Lung (tissue), 12 donors: ENCODE measurements around the gene ATP6AP2. TPM values are rescaled to one million over a fixed set of nuclear protein-coding genes. Genes with fewer than 3 reads are reported as not detected.

Experiments used
- ATAC-seq: fragments of 200-7000 bp; cut with Tn5 transposase; one replicate; pipeline ENCODE4 v1.9.1; 2020; ENCODE audit warnings: moderate number of reproducible peaks; ENCODE audit not compliant: insufficient read depth, low FRiP score
- DNase-seq, 3 donors: peaks; one replicate each; pipeline ENCODE4 v3.0.0-alpha.2; 2013 to 2017
- H3K27ac ChIP-seq, 2 donors: one replicate each; pipeline ENCODE4 v1.5.1; 2013; ENCODE audit warnings: mild to moderate bottlenecking in 2 of 2, moderate library complexity in 2 of 2, control low read depth in 1 of 2, inconsistent platforms in 1 of 2, low read depth in 1 of 2, low read length in 1 of 2
- H3K27me3 ChIP-seq, 3 donors: one replicate each; pipeline ENCODE4 v1.5.1; 2013; ENCODE audit warnings: low read length in 2 of 3; ENCODE audit not compliant: control insufficient read depth in 3 of 3, insufficient read depth in 3 of 3
- H3K36me3 ChIP-seq, 4 donors: one replicate each; pipeline ENCODE4 v1.5.1; 2013; ENCODE audit warnings: low read length in 4 of 4, mild to moderate bottlenecking in 1 of 4, moderate library complexity in 1 of 4; ENCODE audit not compliant: control insufficient read depth in 4 of 4, insufficient read depth in 4 of 4
- H3K4me1 ChIP-seq, 5 donors: one replicate each; pipeline ENCODE4 v1.5.1; 2013; ENCODE audit warnings: low read length in 5 of 5, mild to moderate bottlenecking in 2 of 5, moderate library complexity in 1 of 5; ENCODE audit not compliant: control insufficient read depth in 5 of 5, insufficient read depth in 5 of 5
- H3K4me3 ChIP-seq: one replicate; pipeline ENCODE4 v1.5.1; 2013; ENCODE audit warnings: mild to moderate bottlenecking, control low read depth, moderate library complexity
- H3K9ac ChIP-seq, 2 donors: one replicate each; pipeline ENCODE4 v1.5.1; 2013; ENCODE audit warnings: low read length in 2 of 2, control low read depth in 1 of 2; ENCODE audit not compliant: insufficient read depth in 1 of 2
- H3K9me3 ChIP-seq, 4 donors: one replicate each; pipeline ENCODE4 v1.5.1; 2013; ENCODE audit warnings: low read length in 3 of 4, mild to moderate bottlenecking in 1 of 4, moderate library complexity in 1 of 4; ENCODE audit not compliant: control insufficient read depth in 4 of 4, insufficient read depth in 3 of 4
- CTCF ChIP-seq: IDR thresholded peaks from 2 replicates; pipeline ENCODE4 v1.5.1; 2012; ENCODE audit warnings: mild to moderate bottlenecking; ENCODE audit errors: control extremely low read depth, extremely low read depth
- WGBS, 2 donors: extraction: QIAGEN DNeasy Blood & Tissue Kit; methylation state at CpG; one replicate each; pipeline ENCODE4 v1.1.7; 2013; 5-methylcytosine and 5-hydroxymethylcytosine counted together
- polyA plus RNA-seq, 2 donors: library from polyadenylated mRNA; stranded (reverse); fragments of 200-250 nt; gene quantifications; one replicate each; pipeline ENCODE4 v1.2.1, GENCODE V29; 2013
- total RNA-seq, 2 donors: library from RNA; depleted of rRNA in 1 of 2; stranded (reverse); fragments of >200 nt in 1 of 2; gene quantifications; one replicate each; pipeline ENCODE4 v1.2.1, GENCODE V29; 2014 to 2021
- donor health status: control.
- donor health status: control.
- donor health status: Bipolar disorder and iron deficiency.
- donor health status: healthy.
- donor health status: DM: yes; HTN: yes; CAD: no.

Gene ATP6AP2
- total and polyA plus RNA-seq, 4 donors = 65.9 to 113 (median 106) TPM

DNA sequence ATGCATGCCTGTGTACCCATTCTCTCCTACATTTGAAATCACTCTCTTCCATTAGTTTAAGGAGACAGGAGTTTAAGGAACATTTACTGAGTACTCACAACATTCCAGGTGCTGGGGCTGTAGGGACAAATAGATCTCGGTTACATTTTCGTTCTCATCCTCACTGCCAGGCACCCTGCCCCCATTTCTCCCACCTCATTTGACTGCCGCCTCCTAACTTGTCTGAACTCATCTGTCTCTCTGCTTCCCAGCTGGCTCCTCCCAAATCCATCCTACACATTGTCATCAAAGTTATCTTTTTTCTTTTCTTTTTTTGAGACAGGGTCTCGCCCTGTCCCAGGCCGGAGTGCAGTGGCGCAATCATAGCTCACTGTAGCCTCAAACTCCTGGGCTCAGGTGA is 22.7 kb downstream of the ATP6AP2 start:
- DNase-seq = no peak
- Histone ChIP-seq H3K9me3 (no peaks in the 10 kb centered on the region), H3K36me3 (peaks cover 0 to 8% (median 4%) of the 10 kb centered on the region in 4 donors), H3K4me3 (no peak overlapping the region), H3K4me1 (no peaks in the 10 kb centered on the region), H3K27ac (no peak overlapping the region), H3K27me3 (peaks cover 0 to 43% (median 19%) of the 10 kb centered on the region in 3 donors), H3K9ac (no peak overlapping the region)
- TF ChIP-seq CTCF = no peak
- 90 to 97% methylated on average over 6 of the region's 6 CpGs for WGBS, 2 donors
- no peak for ATAC-seq

DNA sequence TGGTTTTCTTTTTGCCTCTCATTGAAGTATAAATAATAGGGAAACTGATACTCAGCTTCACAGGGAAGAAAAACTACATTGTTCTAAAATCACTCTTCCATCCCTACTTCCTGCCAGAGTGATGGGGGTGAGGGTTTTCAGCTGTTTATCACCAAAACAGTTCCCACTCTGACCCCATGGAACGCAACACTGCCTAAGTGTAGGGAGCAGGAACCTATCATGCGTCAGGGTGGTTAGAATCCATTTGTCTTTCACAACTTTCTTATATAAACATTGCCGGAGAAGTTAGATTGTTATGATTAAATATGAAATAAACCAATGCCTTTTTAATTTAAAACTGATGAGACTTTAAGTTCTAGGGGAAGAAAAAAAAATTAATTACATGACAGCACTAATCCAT is 26.6 kb downstream of the ATP6AP2 start:
- Histone ChIP-seq H3K27ac (no peak overlapping the region), H3K9me3 (no peaks in the 10 kb centered on the region), H3K27me3 (peaks cover 0 to 23% (median 10%) of the 10 kb centered on the region in 3 donors), H3K36me3 (no peaks in the 10 kb centered on the region), H3K4me1 (no peaks in the 10 kb centered on the region), H3K9ac (no peak overlapping the region), H3K4me3 (no peak overlapping the region)
- DNase-seq (peak in 2 of 3 donors; percentile 14 to 37), ATAC-seq (no peak)
- WGBS, 2 donors = 67 to 73% methylated on average over 3 of the region's 3 CpGs
- no peak for TF ChIP-seq CTCF

GRCh38 chrX:40612511-40612910 is 31.7 kb downstream of the ATP6AP2 start:
- 52 to 89% methylated on average over 2 to 4 of the region's 4 CpGs for WGBS, 2 donors
- no peaks in the 10 kb centered on the region for H3K4me1 ChIP-seq
- H3K36me3 ChIP-seq = no peaks in the 10 kb centered on the region
- DNase-seq (no peak), ATAC-seq (no peak)
- H3K27me3 ChIP-seq = peaks cover 0 to 9% (median 5%) of the 10 kb centered on the region in 3 donors
- H3K27ac ChIP-seq = no peak overlapping the region
- H3K9ac ChIP-seq = no peak overlapping the region
- no peak overlapping the region for H3K4me3 ChIP-seq
- TF ChIP-seq CTCF = no peak
- H3K9me3 ChIP-seq = no peaks in the 10 kb centered on the region

- H3K4me1 ChIP-seq = peaks cover 0 to 2% (median 0%) of the 10 kb centered on the region in 5 donors
These were observed 35.2 kb downstream of the ATP6AP2 start for GRCh38 chrX:40615976-40616375.

More at GRCh38 chrX:40615976-40616375, 35.2 kb downstream of the ATP6AP2 start:
- H3K27me3 ChIP-seq = peaks cover 0 to 13% (median 4%) of the 10 kb centered on the region in 3 donors
- no peak overlapping the region for H3K27ac ChIP-seq
- no peak overlapping the region for H3K9ac ChIP-seq
- H3K4me3 ChIP-seq = no peak overlapping the region
- 76 to 80% methylated on average over 9 of the region's 9 CpGs for WGBS, 2 donors
- no peak for TF ChIP-seq CTCF
- DNase-seq (no peak), ATAC-seq (no peak)
- no peaks in the 10 kb centered on the region for H3K36me3 ChIP-seq
- no peaks in the 10 kb centered on the region for H3K9me3 ChIP-seq
